Hematopoietic multipotent progenitor cell treated with erythropoietin and hydrocortisone succinate and interleukin-3 and kit ligand, for 4 days (in vitro differentiated cells): ENCODE measurements around the gene NUB1.

Experiments used
- DNase-seq: peaks from one replicate; pipeline ENCODE4 v3.0.0-alpha.2; 2015

The NUB1 gene

DNA sequence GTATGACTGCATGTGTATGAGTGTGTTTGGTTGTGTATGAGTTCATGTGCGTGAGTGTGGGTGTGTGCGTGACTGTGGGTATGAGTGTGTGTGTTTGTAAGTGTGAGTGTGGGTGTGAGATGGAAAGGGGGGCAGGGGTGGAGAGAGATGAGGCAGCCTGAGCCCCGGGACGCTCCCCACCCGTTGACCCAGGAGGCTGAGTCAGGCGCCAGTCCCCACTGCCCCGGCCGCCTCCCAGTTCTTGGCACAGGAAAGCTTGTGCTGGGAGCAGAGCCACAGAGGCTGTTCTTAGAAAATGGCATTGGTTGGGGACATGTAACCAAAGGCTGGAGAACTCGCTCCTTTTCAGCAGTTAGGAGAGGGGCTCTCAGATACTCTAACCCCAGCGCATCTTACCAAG lies 27.8 kb upstream of the NUB1 start:
- DNase-seq, result peak; percentile 45

DNA sequence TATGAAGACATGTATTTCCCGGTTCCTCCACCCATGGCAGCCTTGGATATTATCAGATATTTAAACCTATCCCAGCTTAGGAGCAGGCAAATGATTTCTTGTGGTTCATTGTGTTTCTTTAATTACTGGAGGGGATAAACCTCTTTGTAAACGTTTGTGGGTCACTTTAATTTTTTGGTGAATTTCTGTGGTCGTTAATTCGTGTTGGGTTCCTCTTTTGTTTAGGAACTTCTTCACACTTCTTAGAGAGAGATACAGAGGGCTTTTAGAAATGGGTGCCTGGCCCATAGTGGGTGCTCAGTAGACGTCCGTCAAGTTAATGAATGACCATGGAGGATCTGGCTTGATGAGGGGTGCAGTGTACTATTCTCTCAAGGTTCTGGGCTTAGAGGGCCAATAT lies 27.2 kb upstream of the NUB1 start:
- peak; percentile 28 for DNase-seq

DNA sequence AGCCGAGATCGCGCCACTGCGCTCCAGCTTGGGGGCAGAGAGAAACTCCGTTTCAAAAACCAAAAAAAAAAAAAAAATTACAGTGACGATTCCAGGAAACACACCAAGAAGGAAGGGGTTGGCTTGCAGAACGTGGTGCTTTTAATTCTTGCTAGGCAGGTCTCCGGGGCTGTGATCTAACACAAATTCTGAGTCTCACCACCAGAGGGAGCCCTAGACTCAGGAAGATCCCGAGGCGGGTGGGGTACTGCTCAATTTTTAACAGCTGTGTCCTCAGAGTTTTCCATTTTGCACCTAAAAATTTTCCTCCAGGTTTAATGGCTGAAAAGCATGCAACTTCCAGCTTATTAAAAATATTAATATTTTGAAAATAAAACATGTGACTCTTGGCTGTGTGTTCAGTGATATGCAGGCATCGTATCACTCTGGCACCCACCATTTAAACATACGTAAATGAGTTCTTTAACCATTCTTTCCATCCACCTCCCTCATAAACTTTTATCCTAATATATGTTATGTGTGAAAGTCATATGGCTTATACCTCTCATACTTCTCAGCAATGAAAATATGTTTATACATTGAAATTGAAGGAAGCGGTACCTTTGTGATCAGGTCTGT lies 26.5 kb upstream of the NUB1 start:
- peak; percentile 91 for DNase-seq

DNA sequence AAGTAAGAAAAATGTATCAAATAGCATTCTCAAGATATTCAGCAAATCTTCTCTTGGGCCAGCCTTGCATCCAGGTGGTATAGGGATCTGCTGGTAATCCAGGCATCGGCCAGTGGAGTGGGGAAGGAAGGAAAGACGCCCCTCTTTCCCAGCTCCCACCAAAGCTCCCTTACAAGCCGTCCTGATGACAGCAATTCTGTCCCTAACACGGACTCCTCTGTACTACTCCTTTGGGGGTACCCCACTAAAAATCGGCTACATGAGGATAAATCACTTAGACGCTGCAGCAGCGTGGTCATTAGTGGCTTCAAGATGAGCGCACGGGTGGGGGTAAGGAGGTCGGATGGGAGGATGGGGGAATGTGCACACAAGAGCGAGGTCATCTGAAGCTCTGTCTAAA lies 24.7 kb upstream of the NUB1 start:
- DNase-seq, result no peak

DNA sequence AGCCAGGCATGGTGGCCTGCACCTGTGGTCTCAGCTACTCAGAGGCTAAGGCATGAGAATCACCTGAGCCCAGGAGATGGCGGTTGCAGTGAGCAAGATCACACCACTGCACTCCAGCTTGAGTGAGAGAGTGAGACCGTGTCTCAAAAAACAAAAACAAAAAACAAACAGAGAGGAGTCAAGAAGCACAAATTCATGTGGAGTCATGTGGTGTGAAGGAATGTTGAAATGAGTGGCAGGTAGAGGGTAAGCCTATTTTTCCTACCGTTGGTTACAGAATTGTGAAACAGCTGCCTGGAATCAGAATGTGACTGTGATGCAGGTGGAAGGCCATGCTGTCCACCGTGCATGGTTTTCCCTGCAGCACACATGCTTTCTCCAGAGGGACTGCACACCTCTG lies 23.7 kb upstream of the NUB1 start:
- no peak for DNase-seq

DNA sequence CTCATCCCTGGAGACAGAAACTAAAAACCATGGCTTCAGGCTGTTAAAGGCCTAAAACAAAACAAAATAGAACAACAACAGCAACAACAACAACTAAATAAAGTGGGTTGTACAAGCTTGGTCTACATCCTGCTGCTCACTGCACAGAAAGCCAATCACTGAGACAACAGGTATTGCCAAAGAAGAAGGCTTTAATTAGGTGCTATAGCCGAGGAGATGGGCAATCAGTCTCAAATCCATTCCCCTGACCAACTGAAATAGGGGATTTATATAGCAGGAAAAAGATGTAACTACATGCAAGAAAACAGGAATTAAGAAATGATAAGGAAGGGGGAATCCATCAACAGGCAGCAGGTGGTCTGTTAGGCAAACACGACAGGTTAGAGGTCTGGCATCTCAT lies 22.4 kb upstream of the NUB1 start:
- no peak for DNase-seq

DNA sequence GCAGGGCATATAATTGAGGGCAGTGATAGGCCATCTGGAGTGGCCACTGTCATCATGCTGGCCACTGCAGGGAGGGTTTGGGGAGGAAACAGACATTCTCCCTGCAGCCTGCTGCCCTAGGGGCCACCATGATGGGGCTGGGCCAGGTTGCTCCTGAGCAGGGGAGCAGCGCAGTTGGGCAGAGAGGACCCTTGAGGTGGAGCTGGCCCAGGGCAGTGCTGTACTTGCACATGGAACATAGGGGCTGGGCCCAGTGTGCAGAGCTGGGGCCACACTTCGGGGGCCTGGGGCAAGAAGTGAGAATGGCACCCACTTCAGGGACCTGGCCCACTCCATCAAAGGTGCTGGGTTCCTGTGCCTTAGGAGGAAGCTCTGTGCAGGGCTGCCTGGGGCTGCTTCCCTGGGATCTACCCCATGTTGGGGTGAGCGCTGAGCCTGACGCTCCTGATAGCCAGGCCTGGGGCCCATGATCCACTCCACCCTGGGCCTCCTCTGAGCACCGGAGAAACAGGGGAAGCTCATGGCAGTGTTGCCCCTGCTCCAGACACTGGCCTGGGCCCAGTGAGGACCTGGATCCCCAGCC lies 21.3 kb upstream of the NUB1 start:
- no peak for DNase-seq

DNA sequence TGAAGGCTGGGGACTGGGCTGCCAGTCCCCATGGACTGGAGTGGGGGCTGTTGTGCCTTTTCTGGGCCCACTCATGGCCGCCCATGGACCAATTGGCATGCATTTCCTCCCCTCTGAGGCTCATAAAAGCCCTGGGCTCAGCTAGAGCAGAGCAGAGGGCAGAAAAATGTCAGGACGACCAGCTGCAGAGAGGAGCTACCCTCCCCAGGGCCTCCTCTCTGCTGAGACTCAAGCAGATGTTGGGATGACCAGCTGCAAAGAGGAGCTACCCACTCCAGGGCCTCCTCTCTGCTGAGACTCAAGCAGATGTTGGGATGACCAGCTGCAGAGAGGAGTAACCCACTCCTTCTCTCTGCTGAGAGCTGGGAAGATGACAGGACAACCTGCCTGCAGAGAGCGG lies 20.3 kb upstream of the NUB1 start:
- no peak for DNase-seq

DNA sequence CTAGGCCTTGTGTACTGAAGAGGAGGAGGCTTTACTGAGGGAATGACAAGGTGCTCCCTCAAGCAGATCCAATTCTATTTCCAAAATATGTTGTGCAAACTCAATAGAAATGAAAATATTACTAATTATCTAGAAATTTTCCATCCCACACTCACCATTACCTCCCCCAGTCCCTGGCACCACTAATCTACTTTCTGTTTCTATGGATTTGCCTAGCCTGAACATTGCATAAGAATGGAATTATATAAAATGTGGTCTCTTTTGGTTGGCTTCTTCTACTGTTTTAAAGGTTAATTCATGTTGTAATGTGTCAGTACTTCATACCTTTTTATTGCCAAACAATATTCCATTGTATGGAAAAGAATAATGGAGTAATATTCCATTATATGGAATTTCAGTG lies 18.7 kb upstream of the NUB1 start:
- DNase-seq, result no peak

DNA sequence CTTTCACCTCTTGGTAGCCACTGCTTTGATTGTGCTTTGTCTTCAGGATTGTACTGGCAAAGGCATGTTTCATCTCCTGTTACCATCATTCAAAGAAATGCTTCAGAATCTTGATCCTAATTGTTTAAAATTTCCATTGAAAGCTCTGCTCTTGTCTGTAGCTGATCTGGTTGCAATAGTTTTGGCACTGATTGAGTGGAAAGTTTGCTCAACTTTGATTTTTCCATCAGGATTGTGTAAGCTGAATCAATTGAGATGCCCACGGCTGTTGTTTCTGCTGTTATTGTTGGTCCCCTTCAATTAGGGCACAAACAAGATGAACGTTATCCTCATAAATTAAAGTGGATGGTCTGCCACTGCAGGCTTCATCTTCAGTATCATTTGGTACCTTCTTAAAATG lies 14.6 kb upstream of the NUB1 start:
- DNase-seq, result no peak

DNA sequence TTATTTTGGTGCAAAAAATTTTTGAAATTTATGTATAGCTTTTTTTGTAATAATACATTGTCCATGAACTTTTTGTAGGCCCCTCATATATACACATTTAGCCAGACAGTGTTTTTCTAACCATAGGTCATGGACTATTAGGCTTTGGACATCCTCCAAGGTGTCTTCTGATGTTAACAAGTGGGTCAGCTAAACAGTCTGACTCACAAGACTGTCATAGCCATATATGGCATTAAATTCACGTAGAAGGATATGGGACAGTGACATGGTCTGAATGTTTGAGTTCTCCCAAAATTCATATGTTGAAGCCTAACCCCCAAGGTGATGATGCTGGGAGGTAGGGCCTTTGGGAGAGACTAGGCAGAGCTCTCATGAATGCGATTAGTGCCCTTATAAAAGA lies 14.0 kb upstream of the NUB1 start:
- DNase-seq, result no peak

DNA sequence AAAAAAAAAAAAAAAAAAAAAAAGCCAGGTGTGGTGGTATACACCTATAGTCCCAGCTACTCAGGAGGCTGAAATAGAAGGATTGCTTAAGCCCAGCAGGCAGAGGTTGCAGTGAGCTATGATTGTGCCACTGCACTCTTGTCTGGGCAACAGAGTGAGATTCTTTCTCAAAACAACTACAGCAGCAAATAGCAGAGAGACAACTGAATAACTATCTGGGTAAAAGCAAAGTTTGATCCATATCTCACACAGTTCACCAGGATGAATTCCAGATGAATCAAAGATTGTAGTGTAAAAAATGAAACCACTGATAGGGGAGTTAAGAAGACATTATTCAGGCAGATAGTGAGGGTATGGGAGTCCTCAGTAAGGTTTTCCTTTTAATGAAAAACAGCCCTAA lies 11.4 kb upstream of the NUB1 start:
- DNase-seq, result no peak

DNA sequence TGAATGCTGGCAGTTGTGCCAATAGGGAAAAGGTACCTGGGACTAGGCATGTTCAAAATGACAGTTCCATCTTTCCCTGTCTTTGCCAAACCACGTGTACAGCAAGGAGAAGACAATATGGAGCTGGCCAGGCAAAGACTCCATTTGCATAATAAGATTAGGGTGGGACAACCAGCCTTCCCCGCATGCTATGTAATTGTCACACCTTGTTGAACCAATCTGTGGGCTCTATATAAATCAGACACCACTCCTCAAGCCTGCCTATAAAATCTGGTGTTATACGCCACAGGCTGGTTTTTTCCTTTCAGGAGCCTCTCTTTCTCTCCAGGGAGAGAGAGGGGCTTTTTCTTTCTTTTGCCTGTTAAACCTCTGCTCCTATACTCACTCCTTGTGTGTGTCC lies 11.0 kb upstream of the NUB1 start:
- DNase-seq, result no peak

DNA sequence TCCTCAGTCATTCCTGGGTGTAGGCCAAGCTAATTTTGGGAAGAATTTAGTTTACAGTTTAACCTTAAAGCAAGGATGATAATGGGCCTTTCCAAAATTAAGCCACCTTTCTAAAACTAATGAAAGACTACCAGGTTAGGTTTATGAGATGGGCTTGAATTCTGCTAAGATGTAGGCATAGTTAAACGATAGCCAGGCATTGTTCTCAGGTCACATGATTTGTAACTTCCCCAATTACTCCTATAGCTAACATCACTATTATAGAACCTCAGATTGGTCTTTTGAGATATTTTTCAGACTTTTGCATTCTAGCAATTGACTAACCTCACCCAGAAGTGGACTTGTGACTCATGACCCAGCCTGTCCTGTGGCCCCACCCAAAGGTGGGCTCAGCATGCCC lies 7.0 kb upstream of the NUB1 start:
- no peak for DNase-seq

DNA sequence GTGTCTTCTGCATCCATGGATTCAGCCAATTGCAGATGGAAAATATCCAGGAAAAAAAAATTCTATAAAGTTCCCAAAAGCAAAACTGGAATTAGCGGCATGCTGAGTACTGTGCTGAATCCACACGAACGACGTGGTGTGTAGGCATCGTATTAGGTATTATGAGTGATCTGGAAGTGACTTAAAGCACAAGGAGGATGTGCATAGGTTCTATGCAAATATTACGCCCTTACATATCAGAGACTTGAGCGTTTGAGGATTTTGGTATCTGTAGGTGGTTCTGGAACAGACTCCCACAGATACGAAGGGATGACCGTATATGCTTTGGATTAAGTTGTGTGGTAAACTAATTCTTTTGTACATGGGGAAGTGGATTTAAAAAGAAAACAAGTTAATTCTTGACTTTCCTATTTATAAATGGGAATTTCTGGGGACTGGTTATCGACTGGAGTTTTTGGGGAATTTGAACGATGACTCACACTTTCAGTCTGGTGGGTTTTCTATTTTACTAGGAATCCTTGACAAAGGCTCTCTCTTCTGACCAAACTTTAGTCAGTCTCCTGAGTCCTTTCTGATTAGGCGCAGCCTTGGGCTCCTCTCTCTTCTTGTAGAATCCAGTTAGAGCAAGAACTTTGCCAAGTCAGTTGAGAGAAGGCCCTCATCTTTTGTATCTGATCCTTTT lies 5.4 kb upstream of the NUB1 start:
- DNase-seq, result no peak

DNA sequence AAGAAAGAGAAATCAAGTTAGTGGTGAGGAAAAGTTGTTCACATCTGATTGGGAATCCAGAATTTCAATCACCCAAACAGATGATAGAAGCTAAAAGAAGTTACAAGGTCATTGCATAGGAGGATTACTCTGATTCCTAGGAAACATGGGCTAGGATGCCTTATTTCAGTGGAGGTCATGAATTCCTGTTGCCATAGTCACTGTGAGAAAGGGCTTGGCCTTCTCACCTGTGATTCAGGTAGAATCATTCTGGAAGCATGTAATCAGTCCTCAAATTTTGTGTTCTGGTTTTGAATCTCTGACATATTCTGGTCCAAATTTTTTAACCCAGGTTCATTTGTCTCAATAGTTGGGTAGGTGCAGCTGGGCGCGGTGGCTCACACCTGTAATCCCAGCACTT lies 4.3 kb upstream of the NUB1 start:
- DNase-seq, result no peak

DNA sequence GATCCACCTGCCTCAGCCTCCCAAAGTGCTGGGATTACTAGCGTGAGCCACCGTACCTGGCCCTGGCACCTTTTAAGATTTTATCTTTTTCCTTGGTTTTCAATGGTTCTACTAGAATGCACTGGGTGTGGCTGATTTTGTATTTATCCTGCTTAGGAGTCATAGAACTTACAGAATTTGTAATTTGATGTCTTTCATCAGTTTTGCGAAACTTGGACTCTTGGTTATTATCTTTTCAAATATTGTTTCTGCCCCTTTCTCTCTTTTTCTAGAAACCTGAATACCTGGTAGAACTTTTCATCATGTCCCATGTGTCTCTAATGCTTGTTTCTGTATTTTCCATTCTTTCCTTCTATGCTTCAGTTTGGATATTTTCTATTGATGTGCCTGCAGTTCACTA lies 2.8 kb upstream of the NUB1 start:
- no peak for DNase-seq

DNA sequence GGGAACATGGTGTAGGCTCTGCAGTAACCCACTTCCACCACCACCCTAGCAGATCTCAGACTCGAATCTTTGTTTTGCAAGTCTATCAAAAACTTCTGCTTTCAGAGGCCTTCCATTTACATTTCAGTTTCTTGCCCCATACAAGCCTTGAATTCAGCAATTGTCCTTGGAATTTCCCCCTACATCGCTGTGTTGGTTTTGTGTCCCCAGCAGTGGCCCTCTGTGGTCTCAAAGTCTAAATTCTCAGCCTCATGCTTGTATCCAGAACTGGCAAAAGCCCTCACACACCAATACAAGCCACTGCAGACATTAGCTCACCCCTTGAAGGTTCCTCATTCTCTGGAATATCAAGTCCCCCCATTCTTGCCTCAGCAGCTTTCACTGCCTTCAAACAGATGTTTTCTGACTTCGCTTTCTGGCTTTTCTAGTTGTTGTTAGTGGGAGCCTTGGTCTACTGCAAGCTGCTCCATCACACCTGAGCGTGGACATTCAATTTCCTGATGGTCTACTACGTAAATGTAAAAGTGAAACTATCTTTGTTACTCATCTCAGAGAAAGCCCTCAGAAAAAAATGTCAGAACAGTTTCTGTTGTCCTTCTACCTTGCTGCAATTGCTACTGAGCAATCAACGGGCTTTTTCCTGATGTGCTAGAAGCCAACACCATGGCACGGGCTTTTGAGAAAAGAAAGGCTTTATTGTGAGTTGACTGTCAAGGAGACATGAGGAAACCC lies 1.8 kb upstream of the NUB1 start:
- DNase-seq, result peak; percentile 45

DNA sequence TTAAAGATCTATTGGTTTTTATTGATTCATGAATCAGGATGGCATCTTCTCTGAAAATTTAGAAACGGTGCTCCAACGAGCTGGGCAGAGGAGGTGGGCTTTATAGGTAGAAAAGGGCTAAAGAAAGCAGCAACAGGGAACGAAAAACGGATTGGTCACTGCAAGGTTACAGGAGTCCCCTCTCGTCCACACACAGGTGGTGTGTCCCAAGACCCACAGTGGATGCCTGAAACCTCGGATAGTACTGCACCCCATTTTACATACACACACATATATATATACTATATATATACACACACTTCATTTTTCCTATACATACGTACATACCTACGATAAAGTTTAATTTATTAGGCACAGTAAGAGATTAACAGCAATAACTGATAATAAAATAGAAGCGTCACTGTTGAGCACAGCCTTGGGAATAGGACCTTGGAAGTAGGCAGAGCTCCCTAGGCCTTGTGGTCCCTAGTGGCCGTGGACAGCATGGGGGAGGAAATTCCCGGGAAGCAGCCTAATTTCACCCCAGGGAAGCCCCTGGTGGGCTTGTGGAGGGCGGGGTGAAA lies 737 bp upstream of the NUB1 start:
- DNase-seq, result no peak

DNA sequence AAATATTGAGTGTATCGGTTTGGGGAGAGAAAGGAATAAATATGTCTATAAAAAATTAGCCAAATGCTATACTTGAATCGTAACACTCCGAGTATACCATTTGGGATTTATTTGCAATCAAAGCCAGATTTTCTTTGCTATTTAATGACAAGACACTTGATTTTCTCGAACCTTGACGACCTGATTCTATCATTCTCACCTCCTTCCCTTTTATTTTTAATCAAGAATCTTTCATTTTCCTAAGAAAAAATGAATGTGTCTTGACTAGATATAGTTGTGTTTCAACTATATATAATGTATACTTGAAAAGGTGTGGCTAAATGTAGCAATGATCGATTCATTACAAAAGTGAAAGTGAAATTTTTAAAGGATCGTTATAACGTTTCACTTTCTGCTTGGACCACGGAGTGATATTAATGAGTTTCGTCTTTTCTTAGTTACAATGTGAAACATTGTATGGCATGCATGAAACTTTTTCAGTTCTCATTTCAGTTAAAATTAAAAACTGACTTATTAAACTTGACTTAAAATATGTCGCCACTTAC lies 562 bp downstream of the NUB1 start:
- DNase-seq, result no peak

DNA sequence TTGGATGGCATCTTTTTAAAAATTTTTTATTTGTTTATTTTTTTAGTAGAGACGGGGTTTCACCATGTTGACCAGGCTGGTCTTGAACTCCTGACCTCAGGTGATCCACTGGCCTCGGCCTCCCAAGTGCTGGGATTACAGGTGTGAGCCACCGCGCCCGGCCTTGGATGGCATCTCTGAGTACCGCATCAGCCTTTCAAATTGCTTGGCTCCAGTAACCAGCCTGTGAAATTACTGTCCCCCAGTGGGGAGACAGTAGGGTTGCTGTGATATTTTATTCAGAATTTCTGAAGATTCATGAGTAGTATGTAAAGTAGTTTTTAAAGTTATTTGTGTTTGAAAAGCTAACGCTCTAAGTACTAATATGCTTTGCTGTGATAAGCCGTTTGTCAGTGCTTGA lies 1.2 kb downstream of the NUB1 start:
- DNase-seq, result peak; percentile 29

DNA sequence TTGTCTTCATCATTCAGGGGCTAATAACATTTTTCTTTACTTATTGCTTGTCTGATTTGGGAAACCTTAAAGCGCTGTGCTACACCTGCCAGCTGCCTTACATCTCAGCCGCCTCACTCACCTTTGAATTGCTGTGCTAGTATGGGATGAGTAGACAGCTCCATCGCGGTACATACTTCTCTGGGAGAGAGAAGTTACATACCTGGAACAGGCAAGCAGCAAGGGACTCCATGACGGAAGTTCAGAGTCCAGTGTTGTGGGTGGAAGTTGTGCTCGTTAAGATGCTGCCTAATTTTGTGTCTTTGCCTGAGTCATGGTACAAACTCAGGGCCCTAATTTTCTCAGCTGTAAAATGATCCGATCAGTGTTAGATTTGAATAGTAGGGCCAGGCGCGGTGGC lies 1.9 kb downstream of the NUB1 start:
- DNase-seq, result no peak
